Measurements from ENCODE around the gene TNS4. TPM values are rescaled to one million over a fixed set of nuclear protein-coding genes. Genes with fewer than 3 reads are reported as not detected.

TNS4 gene
- total and polyA plus RNA-seq, 2 of the 4 experiments (the other 2 are of a cell fraction): not detected

- TF ChIP-seq NFE2L2 (IDR thresholded peaks at IDR 0.05; ENCODE audit: low read depth, low read length): no peak
- no peak for TF ChIP-seq MAZ (IDR thresholded peaks at IDR 0.05; ENCODE audit: borderline replicate concordance, low read depth, low read length)
These were observed 31.3 kb upstream of the TNS4 start (continued) for GRCh38 chr17:40532520-40533253.

- Histone ChIP-seq H3K9me1 (ENCODE audit: insufficient read depth, low read length) (peaks cover 18% of the 10 kb centered on the region), H3K4me1 (ENCODE audit: control insufficient read depth, insufficient read depth, low read length) (peaks cover 37% of the 10 kb centered on the region), H2AK9ac (replicated peaks; ENCODE audit: low read depth, low read length, poor library complexity) (peak overlapping the region; percentile 5), H2BK5ac (ENCODE audit: low read depth, low read length, poor library complexity, severe bottlenecking) (peak overlapping the region; percentile 92), H3K56ac (ENCODE audit: extremely low read depth, insufficient read depth, low read length) (no peak overlapping the region), H3K27ac (ENCODE audit: insufficient read depth, low read length) (peak overlapping the region; percentile 21), H3K79me1 (ENCODE audit: low read depth in 1 of 2, low read length in 2 of 2) (0 out of 4 replicates have a peak, but pooled peaks cover 0 to 13% of the 10 kb centered on the region in 2 experiments), H3K23ac (ENCODE audit: low read depth, low read length) (peak overlapping the region; percentile 84; the same call in 1 of the 2 replicates), H2AFZ (replicated peaks; ENCODE audit: low read length, poor library complexity) (peak overlapping the region; percentile 40), H4K91ac (ENCODE audit: insufficient read depth, low read depth, low read length) (peak overlapping the region; percentile 81), H3K27me3 (ENCODE audit: control insufficient read depth, insufficient read depth, low read length) (no peaks in the 10 kb centered on the region), H3K14ac (replicated peaks; ENCODE audit: low read depth, low read length) (peak overlapping the region; percentile 61), H3K9ac (ENCODE audit: low read depth, low read length) (no peak overlapping the region), H3K4ac (ENCODE audit: low read depth, low read length) (peak overlapping the region; percentile 94), H4K5ac (ENCODE audit: low read depth, low read length) (peak overlapping the region; percentile 85), H4K20me1 (ENCODE audit: insufficient read depth, low read length) (no peaks in the 10 kb centered on the region), H3K9me3 (ENCODE audit: control insufficient read depth, insufficient read depth, low read length) (no peaks in the 10 kb centered on the region), H2BK15ac (ENCODE audit: low read depth, low read length) (peak overlapping the region; percentile 94), H2BK20ac (ENCODE audit: low read depth, low read length) (peak overlapping the region; percentile 97), H3K4me3 (ENCODE audit: insufficient read depth, low read depth, low read length) (no peak overlapping the region), H3K18ac (ENCODE audit: low read depth, low read length) (peak overlapping the region; percentile 81), H3K4me2 (ENCODE audit: low read depth, low read length) (no peak overlapping the region), H2BK120ac (ENCODE audit: low read depth, low read length) (peak overlapping the region; percentile 89), H3K36me3 (ENCODE audit: control insufficient read depth, insufficient read depth, low read length) (no peaks in the 10 kb centered on the region), H4K8ac (ENCODE audit: low read depth in 2 of 2, low read length in 2 of 2) (peak overlapping the region in 1 of 2 experiments; percentile 61; a peak in 3 of 4 replicates), H2AK5ac (ENCODE audit: low read depth, low read length) (peak overlapping the region; percentile 95)
- TF ChIP-seq MAZ (IDR thresholded peaks at IDR 0.05; ENCODE audit: borderline replicate concordance, low read depth, low read length) (no peak), RCOR1 (IDR thresholded peaks at IDR 0.05; ENCODE audit: insufficient replicate concordance, low read length) (no peak), BHLHE40 (IDR thresholded peaks at IDR 0.05; ENCODE audit: low read depth, low read length) (no peak), FOS (IDR thresholded peaks at IDR 0.05; ENCODE audit: low read depth, low read length) (no peak), RFX5 (IDR thresholded peaks at IDR 0.05; ENCODE audit: low read depth, low read length) (no peak), USF2 (IDR thresholded peaks at IDR 0.05; ENCODE audit: low read depth, low read length) (no peak), MXI1 (IDR thresholded peaks at IDR 0.05; ENCODE audit: borderline replicate concordance, low read depth, low read length) (no peak), SMC3 (IDR thresholded peaks at IDR 0.05; ENCODE audit: low read depth, low read length) (no peak), NFE2L2 (IDR thresholded peaks at IDR 0.05; ENCODE audit: low read depth, low read length) (no peak), POLR2A (IDR thresholded peaks at IDR 0.05; ENCODE audit: low read depth, low read length) (no peak), CHD1 (IDR thresholded peaks at IDR 0.05; ENCODE audit: low read depth, low read length) (no peak), RAD21 (IDR thresholded peaks at IDR 0.05; ENCODE audit: low read length) (no peak), MAFK (IDR thresholded peaks at IDR 0.05; ENCODE audit: low read depth, low read length) (no peak)
- dilution Hi-C loops (cut with HindIII; ENCODE audit: low sequenced_read_pairs, unreplicated experiment) (no loop called here), intact Hi-C loops (cut with micrococcal nuclease) (loop anchor here (5.0 kb wide), 1 partner anchor 229 kb away; no protein-coding TSS in a partner anchor), in situ Hi-C loops (cut with MboI; ENCODE audit: low sequenced_read_pairs) (loop anchor here (5.0 kb wide), 2 partner anchors 89 to 169 kb away; partner anchors contain the start of genes GJD3 and IGFBP4)
- DNase-seq (no peak), ATAC-seq (ENCODE audit: low read depth) (no peak)
- 79% methylated on average over 9 of the region's 15 CpGs; no CpG with 5 or more reads in 1 of the 2 experiments for WGBS, 2 experiments (ENCODE audit: extremely low coverage in 2 of 2, insufficient read length in 1 of 2)
- no TSS peak for BruUV-seq (replicated peaks)
- CTCF ChIA-PET: interaction anchor here (0.8 to 4.8 kb wide), 5 partner anchors 17 to 87 kb away, joined by 3 to 43 read pairs (median 5); no protein-coding TSS in a partner anchor
- POLR2A ChIA-PET (ENCODE audit: unreplicated experiment): no interaction called here
These were observed 29.9 kb upstream of the TNS4 start for GRCh38 chr17:40531051-40531991.
